ENCODE data around the gene KRT32. TPM values are rescaled to one million over a fixed set of nuclear protein-coding genes. Genes with fewer than 3 reads are reported as not detected.

KRT32 gene
- total and polyA plus RNA-seq, 4 donors: not detected

DNA sequence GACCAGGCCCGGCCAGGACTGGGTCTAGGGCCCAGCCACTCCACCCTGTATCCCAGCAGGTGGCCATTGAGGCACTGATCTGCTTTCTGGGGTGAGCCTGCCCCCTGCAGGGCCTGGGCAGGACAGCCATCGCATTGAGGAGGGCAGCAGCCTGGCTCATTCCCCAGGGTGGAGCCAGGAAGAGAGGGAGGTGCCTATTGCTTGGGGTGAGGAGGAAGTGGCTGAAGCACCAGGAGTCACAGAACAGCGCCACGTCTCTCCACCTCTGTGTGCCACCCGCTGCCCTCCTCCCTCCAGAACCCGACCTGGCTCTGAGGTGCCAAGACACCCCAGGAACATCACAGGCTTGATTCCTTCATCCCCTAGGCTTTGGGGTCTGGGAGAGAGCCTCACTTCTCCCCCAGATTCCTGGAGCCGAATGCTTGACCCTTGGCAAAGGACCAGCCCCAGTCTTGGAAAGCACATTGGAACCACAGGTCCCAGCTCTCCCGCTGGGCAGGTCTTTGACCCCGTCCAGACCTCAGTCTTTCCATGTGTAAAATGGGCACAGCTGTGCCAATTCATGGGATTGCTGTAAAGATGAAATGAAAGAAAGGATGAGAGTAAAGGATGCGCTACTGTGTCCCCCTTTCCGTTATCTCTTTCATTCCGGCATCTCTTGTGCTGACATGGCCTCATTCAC is 29.8 kb upstream of the KRT32 start:
- Histone ChIP-seq H3K36me3 (ENCODE audit: control insufficient read depth in 1 of 2, insufficient read depth in 2 of 2, low read length in 1 of 2) (no peaks in the 10 kb centered on the region), H3K9me3 (ENCODE audit: control insufficient read depth, low read length) (no peaks in the 10 kb centered on the region), H3K27ac (ENCODE audit: low read depth in 1 of 2, low read length in 2 of 2) (no peak overlapping the region), H3K4me1 (ENCODE audit: control insufficient read depth in 1 of 2, insufficient read depth in 2 of 2, low read length in 2 of 2) (no peaks in the 10 kb centered on the region), H3K4me3 (ENCODE audit: low read length in 2 of 2) (no peak overlapping the region), H3K27me3 (ENCODE audit: control insufficient read depth in 1 of 2, insufficient read depth in 2 of 2, low read length in 1 of 2) (no peaks in the 10 kb centered on the region)
- DNase-seq (peak in 1 of 2 donors; percentile 82), ATAC-seq (ENCODE audit: low FRiP score) (peak; percentile 78)
- intact Hi-C loops (cut with DNase I): no loop called here
- 67 to 72% methylated on average over 12 of the region's 12 CpGs for WGBS, 2 donors

DNA sequence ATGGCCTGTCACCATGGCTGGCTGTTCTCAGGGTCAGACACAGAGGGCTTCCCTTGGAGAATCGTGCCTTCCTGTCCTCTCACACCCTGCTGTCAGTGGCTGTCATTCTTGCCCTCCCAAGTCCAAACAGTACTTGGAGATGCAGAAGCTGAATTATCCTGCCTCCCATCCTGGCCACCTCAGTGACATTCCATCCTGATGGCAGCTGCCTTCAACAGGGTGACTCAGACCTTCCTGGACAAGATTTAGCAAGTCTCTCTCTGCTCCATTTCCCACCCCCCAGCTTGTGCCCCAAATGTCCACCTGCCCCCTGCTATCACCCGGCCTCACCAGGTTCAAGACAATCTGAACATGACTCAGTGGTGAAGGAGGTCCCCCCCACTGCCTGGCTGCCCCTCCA is 27.3 kb upstream of the KRT32 start:
- H3K27me3 ChIP-seq (ENCODE audit: control insufficient read depth in 1 of 2, insufficient read depth in 2 of 2, low read length in 1 of 2): no peaks in the 10 kb centered on the region
- 55 to 61% methylated on average over 2 of the region's 2 CpGs for WGBS, 2 donors
- H3K4me3 ChIP-seq (ENCODE audit: low read length in 2 of 2): no peak overlapping the region
- H3K9me3 ChIP-seq (ENCODE audit: control insufficient read depth, low read length): no peaks in the 10 kb centered on the region
- no peaks in the 10 kb centered on the region for H3K36me3 ChIP-seq (ENCODE audit: control insufficient read depth in 1 of 2, insufficient read depth in 2 of 2, low read length in 1 of 2)
- DNase-seq (peak in 1 of 2 donors; percentile 44), ATAC-seq (ENCODE audit: low FRiP score) (no peak)
- intact Hi-C loops (cut with DNase I): loop anchor here in 1 of 2 donors (5.0 kb wide), 1 partner anchor 53 kb away; no protein-coding TSS in a partner anchor
- H3K4me1 ChIP-seq (ENCODE audit: control insufficient read depth in 1 of 2, insufficient read depth in 2 of 2, low read length in 2 of 2): no peaks in the 10 kb centered on the region
- H3K27ac ChIP-seq (ENCODE audit: low read depth in 1 of 2, low read length in 2 of 2): no peak overlapping the region

DNA sequence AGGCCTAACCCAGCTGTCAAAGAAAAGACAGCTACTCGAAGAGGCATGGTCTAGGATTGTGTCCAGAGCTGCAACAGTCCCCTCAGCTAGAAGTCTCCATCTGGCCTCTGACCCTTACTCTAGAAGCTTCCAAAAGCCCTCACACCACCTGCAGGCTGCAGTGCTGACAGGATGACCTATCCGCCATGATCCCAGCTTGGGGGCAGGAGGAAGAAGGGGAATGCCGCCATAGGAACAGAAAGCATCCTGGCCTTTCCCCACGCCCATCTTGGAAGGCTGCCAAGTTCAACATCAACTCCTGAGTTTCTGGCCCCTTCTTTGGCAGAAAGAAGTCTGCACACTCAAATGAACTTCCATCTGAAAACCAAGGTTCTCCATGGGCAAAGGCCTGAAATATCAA is 25.6 kb upstream of the KRT32 start:
- intact Hi-C loops (cut with DNase I): loop anchor here in 1 of 2 donors (5.0 kb wide), 1 partner anchor 55 kb away; no protein-coding TSS in a partner anchor
- DNase-seq (peak; percentile 41 to 62), ATAC-seq (ENCODE audit: low FRiP score) (no peak)
- Histone ChIP-seq H3K36me3 (ENCODE audit: control insufficient read depth in 1 of 2, insufficient read depth in 2 of 2, low read length in 1 of 2) (no peaks in the 10 kb centered on the region), H3K4me1 (ENCODE audit: control insufficient read depth in 1 of 2, insufficient read depth in 2 of 2, low read length in 2 of 2) (no peaks in the 10 kb centered on the region), H3K27me3 (ENCODE audit: control insufficient read depth in 1 of 2, insufficient read depth in 2 of 2, low read length in 1 of 2) (no peaks in the 10 kb centered on the region), H3K4me3 (ENCODE audit: low read length in 2 of 2) (no peak overlapping the region), H3K9me3 (ENCODE audit: control insufficient read depth, low read length) (no peaks in the 10 kb centered on the region), H3K27ac (ENCODE audit: low read depth in 1 of 2, low read length in 2 of 2) (no peak overlapping the region)
- 42 to 43% methylated on average over 4 of the region's 4 CpGs for WGBS, 2 donors

DNA sequence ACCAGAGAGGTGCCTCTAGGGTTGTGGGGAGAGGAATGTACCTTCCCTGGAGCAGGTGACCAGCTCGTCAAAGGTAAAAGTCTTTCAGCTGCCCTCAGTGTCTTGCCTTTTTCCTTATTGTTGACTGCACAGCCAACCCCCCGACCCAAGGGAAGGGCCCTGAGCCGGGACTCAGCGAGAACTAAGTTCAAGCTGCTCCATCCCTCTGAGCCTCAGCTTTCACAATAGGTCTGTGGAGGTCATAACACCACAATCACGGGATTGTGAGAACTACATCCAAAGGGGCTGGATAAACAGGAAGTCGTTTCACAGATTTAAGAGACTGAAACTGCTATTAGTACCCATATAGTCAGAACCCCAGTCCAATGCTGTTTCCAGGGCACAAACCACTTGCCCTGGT is 25.2 kb upstream of the KRT32 start:
- DNase-seq: peak; percentile 47 to 48
- H3K27me3 ChIP-seq (ENCODE audit: control insufficient read depth in 1 of 2, insufficient read depth in 2 of 2, low read length in 1 of 2): no peaks in the 10 kb centered on the region
- H3K4me1 ChIP-seq (ENCODE audit: control insufficient read depth in 1 of 2, insufficient read depth in 2 of 2, low read length in 2 of 2): no peaks in the 10 kb centered on the region
- ATAC-seq (ENCODE audit: low FRiP score): peak; percentile 12
- no peaks in the 10 kb centered on the region for H3K36me3 ChIP-seq (ENCODE audit: control insufficient read depth in 1 of 2, insufficient read depth in 2 of 2, low read length in 1 of 2)
- 73 to 74% methylated on average over 6 of the region's 6 CpGs for WGBS, 2 donors
- intact Hi-C loops (cut with DNase I): loop anchor here in 1 of 2 donors (5.0 kb wide), 1 partner anchor 55 kb away; no protein-coding TSS in a partner anchor
- no peak overlapping the region for H3K4me3 ChIP-seq (ENCODE audit: low read length in 2 of 2)
- H3K9me3 ChIP-seq (ENCODE audit: control insufficient read depth, low read length): no peaks in the 10 kb centered on the region
- no peak overlapping the region for H3K27ac ChIP-seq (ENCODE audit: low read depth in 1 of 2, low read length in 2 of 2)

DNA sequence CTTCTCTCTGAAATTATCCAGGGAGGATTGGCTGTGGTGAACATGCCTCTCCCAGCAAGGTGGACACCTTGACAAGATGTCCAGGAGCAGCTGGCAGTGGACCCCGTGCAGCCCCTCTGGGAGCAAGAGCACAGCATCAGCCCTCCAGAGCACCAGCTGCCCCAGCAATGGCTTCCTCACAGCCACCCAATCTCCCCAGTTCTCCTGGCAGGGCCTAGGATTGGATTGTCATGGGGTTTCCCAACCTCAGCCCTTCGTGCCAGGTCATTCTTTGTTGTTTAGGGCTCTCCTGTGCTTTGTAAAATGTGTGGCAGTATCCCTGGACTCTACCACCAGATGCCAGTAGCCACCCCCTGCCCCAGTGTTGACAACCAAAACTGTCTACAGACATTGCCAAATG is 24.3 kb upstream of the KRT32 start:
- no peaks in the 10 kb centered on the region for H3K36me3 ChIP-seq (ENCODE audit: control insufficient read depth in 1 of 2, insufficient read depth in 2 of 2, low read length in 1 of 2)
- no peaks in the 10 kb centered on the region for H3K4me1 ChIP-seq (ENCODE audit: control insufficient read depth in 1 of 2, insufficient read depth in 2 of 2, low read length in 2 of 2)
- 85% methylated on average over 2 of the region's 2 CpGs for WGBS, 2 donors
- DNase-seq (peak in 1 of 2 donors; percentile 25), ATAC-seq (ENCODE audit: low FRiP score) (no peak)
- H3K9me3 ChIP-seq (ENCODE audit: control insufficient read depth, low read length): no peaks in the 10 kb centered on the region
- H3K27me3 ChIP-seq (ENCODE audit: control insufficient read depth in 1 of 2, insufficient read depth in 2 of 2, low read length in 1 of 2): no peaks in the 10 kb centered on the region
- no peak overlapping the region for H3K4me3 ChIP-seq (ENCODE audit: low read length in 2 of 2)
- intact Hi-C loops (cut with DNase I): loop anchor here in 1 of 2 donors (5.0 kb wide), 1 partner anchor 56 kb away; no protein-coding TSS in a partner anchor
- no peak overlapping the region for H3K27ac ChIP-seq (ENCODE audit: low read depth in 1 of 2, low read length in 2 of 2)

DNA sequence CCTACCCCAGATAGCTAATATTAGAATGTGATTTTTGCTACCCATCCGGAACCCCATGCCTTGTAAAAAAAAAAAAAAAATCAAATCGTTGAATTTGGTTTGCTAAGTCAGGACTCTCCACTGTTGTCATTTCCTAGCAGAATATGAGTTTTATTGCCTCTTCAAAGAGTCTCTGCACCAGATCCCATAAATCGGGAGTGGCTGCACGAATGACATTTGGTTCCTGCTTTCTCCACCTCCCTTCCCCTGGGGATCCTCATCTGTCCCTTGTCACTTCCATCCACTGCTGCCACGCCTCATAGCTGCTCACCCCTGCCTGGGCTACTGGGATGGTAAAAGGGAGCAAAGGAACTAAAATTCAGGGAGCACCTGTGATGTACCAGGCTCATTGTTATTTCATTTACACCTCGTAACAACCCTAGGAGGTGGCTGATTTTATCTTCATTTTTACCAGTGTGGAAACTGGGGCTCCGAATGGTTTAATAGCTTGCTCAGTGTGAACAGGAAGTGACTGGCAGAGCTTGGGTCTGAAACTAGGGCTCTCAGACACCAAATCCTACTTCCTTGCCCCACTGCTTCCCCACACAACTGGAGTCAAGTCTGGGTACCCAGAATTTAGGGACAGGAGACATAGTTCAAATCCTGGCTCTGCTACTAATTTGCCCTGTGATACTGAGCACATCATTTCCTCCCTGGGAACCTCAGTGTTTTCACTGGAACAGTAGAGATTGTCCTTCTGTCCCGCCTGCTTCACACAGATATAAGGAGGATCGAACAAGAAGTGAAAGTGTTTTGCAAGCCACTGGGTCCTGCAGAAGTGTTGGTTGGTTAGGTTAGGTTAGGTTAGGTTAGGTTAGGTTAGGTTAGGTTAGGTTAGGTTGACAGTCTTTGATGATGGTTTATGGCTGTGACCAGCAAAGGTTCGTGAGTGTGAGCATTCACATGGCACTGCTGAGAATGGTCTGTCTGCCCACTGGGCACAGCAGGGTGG is 23.1 kb upstream of the KRT32 start:
- Histone ChIP-seq H3K27me3 (ENCODE audit: control insufficient read depth in 1 of 2, insufficient read depth in 2 of 2, low read length in 1 of 2) (no peaks in the 10 kb centered on the region), H3K4me3 (ENCODE audit: low read length in 2 of 2) (no peak overlapping the region), H3K9me3 (ENCODE audit: control insufficient read depth, low read length) (no peaks in the 10 kb centered on the region), H3K4me1 (ENCODE audit: control insufficient read depth in 1 of 2, insufficient read depth in 2 of 2, low read length in 2 of 2) (no peaks in the 10 kb centered on the region), H3K36me3 (ENCODE audit: control insufficient read depth in 1 of 2, insufficient read depth in 2 of 2, low read length in 1 of 2) (no peaks in the 10 kb centered on the region), H3K27ac (ENCODE audit: low read depth in 1 of 2, low read length in 2 of 2) (no peak overlapping the region)
- DNase-seq: no peak
- WGBS, 2 donors: 72 to 75% methylated on average over 10 of the region's 10 CpGs
- ATAC-seq (ENCODE audit: low FRiP score): no peak
- intact Hi-C loops (cut with DNase I): loop anchor here in 1 of 2 donors (5.0 kb wide), 1 partner anchor 57 kb away; no protein-coding TSS in a partner anchor

DNA sequence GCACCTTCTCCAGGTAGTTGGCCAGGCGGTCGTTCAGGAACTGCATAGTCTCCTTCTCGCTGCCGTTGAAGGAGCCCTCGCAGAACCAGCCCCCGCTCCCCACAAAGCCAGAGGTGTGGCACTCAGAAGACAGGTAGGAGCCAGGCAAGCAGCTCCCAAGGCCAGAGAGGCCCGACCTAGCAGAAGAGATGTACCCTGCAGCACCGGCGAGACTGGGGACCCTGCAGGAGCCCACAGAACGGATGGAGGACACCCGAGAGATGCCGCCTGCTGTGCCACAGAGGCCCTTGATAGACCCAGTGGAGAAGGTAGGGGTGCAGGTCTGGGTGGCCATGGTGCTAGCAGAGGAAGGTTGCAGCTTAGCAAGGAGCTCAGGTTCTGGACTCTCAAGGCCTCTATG is 22.3 kb upstream of the KRT32 start, which contains the start of gene KRT36:
Gene KRT36 (minus strand): TSS at position 380 of the 400 bp plus-strand sequence. CDS start 46 bp downstream, at position 334.
- WGBS, 2 donors: 92 to 94% methylated on average over 12 of the region's 12 CpGs
- no peak for DNase-seq
- Histone ChIP-seq H3K36me3 (ENCODE audit: control insufficient read depth in 1 of 2, insufficient read depth in 2 of 2, low read length in 1 of 2) (no peaks in the 10 kb centered on the region), H3K27me3 (ENCODE audit: control insufficient read depth in 1 of 2, insufficient read depth in 2 of 2, low read length in 1 of 2) (no peaks in the 10 kb centered on the region), H3K4me1 (ENCODE audit: control insufficient read depth in 1 of 2, insufficient read depth in 2 of 2, low read length in 2 of 2) (no peaks in the 10 kb centered on the region), H3K9me3 (ENCODE audit: control insufficient read depth, low read length) (no peaks in the 10 kb centered on the region), H3K4me3 (ENCODE audit: low read length in 2 of 2) (no peak within 1 kb of the TSS), H3K27ac (ENCODE audit: low read depth in 1 of 2, low read length in 2 of 2) (no peak within 1 kb of the TSS)
- intact Hi-C loops (cut with DNase I): no loop called here
- no peak for ATAC-seq (ENCODE audit: low FRiP score)

DNA sequence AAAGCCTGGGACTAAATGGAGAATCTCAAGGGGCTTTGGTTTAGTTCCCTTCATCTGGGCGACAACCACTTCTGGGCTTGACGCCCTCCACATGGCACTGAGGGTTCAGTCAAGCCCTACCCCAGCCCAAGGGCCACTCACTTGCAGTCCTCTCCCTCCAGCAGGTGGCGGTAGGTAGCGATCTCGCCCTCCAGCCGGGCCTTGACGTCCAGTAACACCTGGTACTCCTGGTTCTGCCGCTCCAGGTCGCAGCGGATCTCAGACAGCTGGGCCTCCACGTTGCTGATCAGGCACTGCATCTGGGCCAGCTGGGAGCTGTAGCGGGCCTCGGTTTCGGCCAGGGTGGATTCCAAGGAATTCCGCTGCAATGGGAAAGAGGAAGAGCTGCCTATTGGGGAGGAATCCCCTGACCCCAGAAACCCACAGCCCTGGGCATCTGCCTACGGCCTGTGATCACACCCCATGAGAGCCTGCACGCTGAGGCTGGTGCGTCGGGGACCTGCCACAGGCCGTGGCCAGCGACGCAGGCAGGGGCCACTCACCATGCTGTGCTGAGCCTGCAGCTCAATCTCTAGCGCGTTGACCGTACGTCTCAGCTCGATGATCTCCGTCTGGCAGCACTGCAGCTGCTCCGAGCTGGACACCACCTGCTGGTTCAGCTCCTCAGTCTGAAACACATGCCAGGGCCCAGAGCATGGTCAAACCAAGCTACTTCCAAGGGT is 19.8 kb upstream of the KRT32 start:
- H3K27ac ChIP-seq (ENCODE audit: low read depth in 1 of 2, low read length in 2 of 2): no peak overlapping the region
- DNase-seq (peak in 1 of 2 donors; percentile 82), ATAC-seq (ENCODE audit: low FRiP score) (no peak)
- intact Hi-C loops (cut with DNase I): no loop called here
- no peaks in the 10 kb centered on the region for H3K9me3 ChIP-seq (ENCODE audit: control insufficient read depth, low read length)
- H3K4me1 ChIP-seq (ENCODE audit: control insufficient read depth in 1 of 2, insufficient read depth in 2 of 2, low read length in 2 of 2): no peaks in the 10 kb centered on the region
- H3K4me3 ChIP-seq (ENCODE audit: low read length in 2 of 2): no peak overlapping the region
- 55 to 61% methylated on average over 29 of the region's 29 CpGs for WGBS, 2 donors
- no peaks in the 10 kb centered on the region for H3K27me3 ChIP-seq (ENCODE audit: control insufficient read depth in 1 of 2, insufficient read depth in 2 of 2, low read length in 1 of 2)
- no peaks in the 10 kb centered on the region for H3K36me3 ChIP-seq (ENCODE audit: control insufficient read depth in 1 of 2, insufficient read depth in 2 of 2, low read length in 1 of 2)

All from aorta (tissue), 5 donors.